Transverse colon (tissue), 4 donors: Measurements from ENCODE around the gene LGALS12.
"Not testable (repeated sequence)": the region's sequence is repeated elsewhere in the genome, so short reads cannot be mapped to it uniquely, and the experiment has no call there.

ENCODE experiments used
- EP300 ChIP-seq: sonication (generic); formaldehyde crosslinking; IDR thresholded peaks from one replicate; pipeline ENCODE4 v1.6.1; 2017; ENCODE audit warnings: antibody characterized with exemption, low read depth
- POLR2A ChIP-seq: fragments of 450-650 bp; IDR thresholded peaks from one replicate; pipeline ENCODE4 v1.6.1; 2016; ENCODE audit warnings: antibody characterized with exemption, mild to moderate bottlenecking, moderate library complexity
- POLR2AphosphoS5 ChIP-seq, 3 donors: sonication (generic); formaldehyde crosslinking; IDR thresholded peaks; one replicate each; pipeline ENCODE4 v1.6.1; 2016; ENCODE audit warnings: antibody characterized with exemption in 3 of 3
- TF ChIP-seq, protein P1 (sequence below), 5 experiments: fragments of 200-600 bp in 3 of 5; fragments of 450-650 bp in 2 of 5; sonication (generic) in 3 of 5; IDR thresholded peaks; 1 replicate in 2 of 5; 2 replicates in 3 of 5; pipeline ENCODE4 v1.5.1; 2016 to 2017; ENCODE audit warnings: antibody characterized with exemption in 5 of 5, inconsistent platforms in 3 of 5, mild to moderate bottlenecking in 2 of 5, moderate library complexity in 1 of 5

- TF ChIP-seq, protein P1, sequence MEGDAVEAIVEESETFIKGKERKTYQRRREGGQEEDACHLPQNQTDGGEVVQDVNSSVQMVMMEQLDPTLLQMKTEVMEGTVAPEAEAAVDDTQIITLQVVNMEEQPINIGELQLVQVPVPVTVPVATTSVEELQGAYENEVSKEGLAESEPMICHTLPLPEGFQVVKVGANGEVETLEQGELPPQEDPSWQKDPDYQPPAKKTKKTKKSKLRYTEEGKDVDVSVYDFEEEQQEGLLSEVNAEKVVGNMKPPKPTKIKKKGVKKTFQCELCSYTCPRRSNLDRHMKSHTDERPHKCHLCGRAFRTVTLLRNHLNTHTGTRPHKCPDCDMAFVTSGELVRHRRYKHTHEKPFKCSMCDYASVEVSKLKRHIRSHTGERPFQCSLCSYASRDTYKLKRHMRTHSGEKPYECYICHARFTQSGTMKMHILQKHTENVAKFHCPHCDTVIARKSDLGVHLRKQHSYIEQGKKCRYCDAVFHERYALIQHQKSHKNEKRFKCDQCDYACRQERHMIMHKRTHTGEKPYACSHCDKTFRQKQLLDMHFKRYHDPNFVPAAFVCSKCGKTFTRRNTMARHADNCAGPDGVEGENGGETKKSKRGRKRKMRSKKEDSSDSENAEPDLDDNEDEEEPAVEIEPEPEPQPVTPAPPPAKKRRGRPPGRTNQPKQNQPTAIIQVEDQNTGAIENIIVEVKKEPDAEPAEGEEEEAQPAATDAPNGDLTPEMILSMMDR (IDR thresholded peaks at IDR 0.05), result not testable (repeated sequence)
- TF ChIP-seq POLR2AphosphoS5 (IDR thresholded peaks at IDR 0.05); POLR2A; EP300: not testable (repeated sequence)
These were observed 22.3 kb downstream of the LGALS12 start for GRCh38 chr11:63528156-63528555.
